K562 (cell line): Measurements from ENCODE around the gene DESI2. TPM values are rescaled to one million over a fixed set of nuclear protein-coding genes. Genes with fewer than 3 reads are reported as not detected.

Experiments used
- ATAC-seq: fragments of 200-7000 bp; cut with Tn5 transposase; 3 replicates; pipeline ENCODE4 v1.9.1; 2020; ENCODE audit warnings: moderate library complexity
- BruUV-seq: library from RNA; stranded (reverse); fragments of 400-500 nt; replicated peaks from 2 replicates; lab custom pipeline; 2021; lab: Mats Ljungman, UMichigan
- CTCF ChIA-PET: fragments of 300-600 bp; formaldehyde crosslinking; extraction: SDS; loops from one replicate; lab custom pipeline; 2021; ENCODE audit warnings: low intra/inter-chr PET ratio; lab: Yijun Ruan, JAX
- POLR2A ChIA-PET: fragments of 300-600, 350-650 bp; sonication (Branson Sonifier 250); formaldehyde crosslinking; extraction: SDS; loops from one replicate; lab custom pipeline; 2021; ENCODE audit warnings: antibody characterized with exemption, inconsistent platforms; lab: Yijun Ruan, JAX
- DNase-seq, 4 experiments: peaks; one replicate each; pipeline versions ENCODE4 v3.0.0 to v3.0.0-alpha.2; 2011 to 2018; ENCODE audit warnings: low spot score in 3 of 4, mixed read lengths in 3 of 4; ENCODE audit errors: extremely low read depth in 1 of 4
- FAIRE-seq: peaks from 2 replicates; lab custom pipeline; 2011; peaks lifted over from hg19 to GRCh38; lab: Jason Lieb, UNC
- H2AFZ ChIP-seq: 2 replicates; pipeline ENCODE4 v1.6.0; 2011; ENCODE audit warnings: low read depth, low read length, control low read depth, inconsistent platforms
- H3K27ac ChIP-seq: fragments of 200-600 bp; 3 replicates; pipeline ENCODE4 v1.8.0; 2011; ENCODE audit warnings: low read depth, mild to moderate bottlenecking, control low read depth, inconsistent platforms, low read length, moderate library complexity, mixed read lengths; ENCODE audit errors: extremely low read depth
- H3K27me3 ChIP-seq, 2 experiments: fragments of 300-600 bp in 1 of 2; 2 replicates in 1 of 2; 3 replicates in 1 of 2; pipeline versions ENCODE4 v1.6.0 to v1.8.0; 2011; ENCODE audit warnings: inconsistent platforms in 2 of 2, low read length in 2 of 2, mild to moderate bottlenecking in 1 of 2, mixed read lengths in 1 of 2, moderate library complexity in 1 of 2; ENCODE audit not compliant: control insufficient read depth in 2 of 2, insufficient read depth in 2 of 2
- H3K36me3 ChIP-seq: fragments of 300-600 bp; 3 replicates; pipeline ENCODE4 v1.8.0; 2011; ENCODE audit warnings: mild to moderate bottlenecking, low read length, inconsistent platforms; ENCODE audit not compliant: control insufficient read depth, insufficient read depth
- H3K4me1 ChIP-seq, 2 experiments: fragments of 200-600 bp in 1 of 2; replicated peaks in 1 of 2; 2 replicates in 1 of 2; 3 replicates in 1 of 2; pipeline versions ENCODE4 v1.5.1 to v1.8.0; 2011; ENCODE audit warnings: inconsistent platforms in 2 of 2, low read length in 2 of 2, mild to moderate bottlenecking in 1 of 2, mixed read lengths in 1 of 2, moderate library complexity in 1 of 2; ENCODE audit not compliant: control insufficient read depth in 2 of 2, insufficient read depth in 2 of 2
- H3K4me2 ChIP-seq: 2 replicates; pipeline ENCODE4 v1.6.1; 2011; ENCODE audit warnings: low read length, control low read depth, inconsistent platforms, mixed read lengths; ENCODE audit not compliant: insufficient read depth
- H3K4me3 ChIP-seq: fragments of 200-600 bp; sonication (generic), shearing (Covaris generic); 2 replicates; pipeline ENCODE4 v1.5.1; 2016; ENCODE audit warnings: control low read depth, inconsistent platforms
- H3K79me2 ChIP-seq: fragments of 200-600 bp; 3 replicates; pipeline ENCODE4 v1.8.0; 2011; ENCODE audit warnings: low read length, inconsistent platforms; ENCODE audit not compliant: control insufficient read depth, insufficient read depth
- H3K9ac ChIP-seq, 2 experiments: 2 replicates each; pipeline versions ENCODE4 v1.6.0 to v1.6.1; 2011; ENCODE audit warnings: low read depth in 2 of 2, low read length in 2 of 2, control low read depth in 1 of 2, inconsistent platforms in 1 of 2, mild to moderate bottlenecking in 1 of 2, mixed read lengths in 1 of 2; ENCODE audit not compliant: insufficient read depth in 1 of 2
- H3K9me1 ChIP-seq: one replicate; pipeline ENCODE4 v1.6.0; 2011; ENCODE audit warnings: inconsistent platforms, mild to moderate bottlenecking, low read length, moderate library complexity; ENCODE audit not compliant: control insufficient read depth, insufficient read depth
- H3K9me3 ChIP-seq: replicated peaks from 2 replicates; pipeline ENCODE4 v1.5.1; 2011; ENCODE audit warnings: low read depth, low read length, inconsistent platforms; ENCODE audit not compliant: control insufficient read depth, insufficient read depth
- H4K20me1 ChIP-seq: replicated peaks from 2 replicates; pipeline ENCODE4 v1.6.1; 2011; ENCODE audit warnings: low read length, inconsistent platforms, mixed read lengths; ENCODE audit not compliant: control insufficient read depth, insufficient read depth
- CBFA2T2 ChIP-seq: fragments of 450-650 bp; conservative IDR thresholded peaks from 2 replicates; pipeline ENCODE4 v1.6.1; 2017; ENCODE audit warnings: mild to moderate bottlenecking
- CBFA2T3 ChIP-seq: fragments of 450-650 bp; IDR thresholded peaks from 2 replicates; pipeline ENCODE4 v1.6.1; 2017
- CBX3 ChIP-seq, 2 experiments: IDR thresholded peaks; 1 replicate in 1 of 2; 2 replicates in 1 of 2; pipeline ENCODE4 v1.6.1; 2012; ENCODE audit warnings: inconsistent platforms in 2 of 2, low read length in 2 of 2, borderline replicate concordance in 1 of 2, control low read depth in 1 of 2
- NR4A1 ChIP-seq, 2 experiments: fragments of 250-450 bp in 1 of 2; fragments of 450-650 bp in 1 of 2; sonication (Bioruptor Pico) in 1 of 2; IDR thresholded peaks; 2 replicates each; pipeline versions ENCODE4 v1.4.0 to v1.6.1; 2016 to 2020; ENCODE audit warnings: mild to moderate bottlenecking in 2 of 2, missing compliant biosample characterization in 1 of 2, missing genetic modification characterization in 1 of 2, moderate library complexity in 1 of 2
- TCF3 ChIP-seq: sonication (generic); formaldehyde crosslinking; IDR thresholded peaks from 2 replicates; pipeline ENCODE4 v1.4.0; 2020; ENCODE audit warnings: mild to moderate bottlenecking, missing genetic modification reagents
- U2AF1 ChIP-seq: fragments of 200-400 bp; formaldehyde crosslinking; optimal IDR thresholded peaks from 2 replicates; pipeline ENCODE3; 2017; ENCODE audit warnings: mild to moderate bottlenecking, low read depth, low read length, moderate library complexity
- ZFP36 ChIP-seq: fragments of 150-350 bp; IDR thresholded peaks from 2 replicates; pipeline ENCODE4 v1.6.1; 2018; ENCODE audit warnings: low read length, low read depth; ENCODE audit not compliant: partially characterized antibody
- ZNF280A ChIP-seq: fragments of 450-650 bp; IDR thresholded peaks from 2 replicates; pipeline ENCODE4 v1.6.1; 2018; ENCODE audit warnings: mild to moderate bottlenecking, low read depth; ENCODE audit not compliant: partially characterized antibody
- ZNF77 ChIP-seq: fragments of 250-450 bp; sonication (Bioruptor Pico); IDR thresholded peaks from 2 replicates; pipeline ENCODE4 v1.5.0; 2020
- ZSCAN29 ChIP-seq: fragments of 450-650 bp; IDR thresholded peaks from 2 replicates; pipeline ENCODE4 v1.6.1; 2017
- WGBS: fragments of 100-300 bp; shearing (Covaris generic); methylation state at CpG from one replicate; pipeline ENCODE4 v1.1.6; 2016; ENCODE audit warnings: low coverage, mixed read lengths; ENCODE audit not compliant: insufficient coverage; ENCODE audit errors: missing lambda C conversion rate; 5-methylcytosine and 5-hydroxymethylcytosine counted together
- in situ Hi-C: fragments of 300-500 bp; cut with MboI; formaldehyde crosslinking; loops from 4 replicates; pipeline ENCODE4 v1.15.0; 2018; ENCODE audit warnings: inconsistent platforms, mixed read lengths
- intact Hi-C: fragments of 100-400 bp; cut with micrococcal nuclease; formaldehyde crosslinking; loops from 2 replicates; pipeline ENCODE4 v1.14.2; 2022
- polyA plus RNA-seq, 8 experiments: library from polyadenylated mRNA; depleted of rRNA in 4 of 8; stranded (reverse) in 5 of 8; unstranded in 3 of 8; fragments of >200 nt; fragmentation: Nextera tagmentation in 2 of 8; fragmentation: Illumina TruSeq in 1 of 8; extraction: Ambion mirVana in 2 of 8; extraction: Trizol in 1 of 8; gene quantifications; 2 replicates each; pipeline versions ENCODE4 v1.2.1 to v1.2.3, GENCODE V29; 2011 to 2014; ENCODE audit warnings: inconsistent platforms in 1 of 8, missing spikeins in 1 of 8
- total RNA-seq, 7 experiments: library from RNA; depleted of rRNA in 6 of 7; stranded (reverse); fragments of >200 nt in 6 of 7; fragmentation: Illumina TruSeq in 2 of 7; extraction: Trizol in 2 of 7; gene quantifications; 2 replicates each; pipeline versions ENCODE4 v1.2.1 to v1.2.3, GENCODE V29; 2011 to 2021; ENCODE audit warnings: low replicate concordance in 1 of 7
- TF ChIP-seq, protein P1 (sequence below): fragments of 250-450 bp; sonication (Bioruptor Pico); IDR thresholded peaks from 2 replicates; pipeline ENCODE4 v1.5.0; 2021

Gene DESI2
- total and polyA plus RNA-seq, 9 of the 15 experiments (the other 6 are each of a cell fraction or from before 2014, with no cell fraction given) = 17.4 to 59.4 (median 38.4) TPM

DNA sequence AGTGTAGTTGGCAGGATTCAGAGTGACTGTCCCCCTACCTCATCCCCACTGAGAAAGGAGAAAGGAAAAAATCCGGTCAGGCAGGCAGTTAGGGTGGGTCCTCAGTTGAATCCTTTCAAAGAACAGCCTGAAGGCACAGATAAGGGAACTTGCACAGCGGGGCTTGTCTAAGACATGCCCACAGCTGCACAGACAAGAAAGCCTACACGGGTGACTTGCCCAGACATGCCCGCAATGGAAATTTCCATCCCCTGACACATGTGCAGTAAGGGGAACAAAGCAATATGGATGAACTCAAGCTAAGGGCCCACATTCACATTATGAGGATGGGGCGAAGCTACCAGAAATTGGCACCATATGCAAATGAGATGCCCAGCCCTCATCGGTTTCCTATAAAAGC, 82.5 kb downstream of the DESI2 start:
- ATAC-seq = no peak
- Histone ChIP-seq H3K4me2 (no peak overlapping the region), H3K9me1 (no peaks in the 10 kb centered on the region), H3K36me3 (no peaks in the 10 kb centered on the region), H3K4me3 (no peak overlapping the region), H3K79me2 (no peaks in the 10 kb centered on the region), H3K4me1 (no peaks in the 10 kb centered on the region), H3K27ac (no peak overlapping the region), H2AFZ (no peak overlapping the region), H3K27me3 (peaks cover 31 to 58% of the 10 kb centered on the region in 2 experiments; a peak in 4 of 5 replicates), H3K9ac (no peak overlapping the region), H3K9me3 (peaks cover 6% of the 10 kb centered on the region; the same call in 1 of the 2 replicates), H4K20me1 (no peaks in the 10 kb centered on the region)
- no peak for DNase-seq
- ChIA-PET POLR2A (no interaction called here), CTCF (no interaction called here)
- TF ChIP-seq ZNF280A (peak; percentile 31), ZSCAN29 (no peak), TCF3 (CRISPR knock-in tag) (no peak; the same call in 1 of the 2 replicates), ZFP36 (peak; percentile 83), CBX3 (IDR thresholded peaks at IDR 0.05; ENCODE audit: borderline replicate concordance in 1 of 2, low read length in 2 of 2) (peak in 1 of 2 experiments; percentile 89; a peak in 2 of 3 replicates), ZNF77 (CRISPR knock-in tag) (no peak), CBFA2T3 (peak; percentile 54), CBFA2T2 (peak; percentile 23; the same call in 1 of the 2 replicates), U2AF1 (no peak), NR4A1 (CRISPR knock-in tag; IDR thresholded peaks at IDR 0.05) (no peak), NR4A1 (tag; IDR thresholded peaks at IDR 0.05) (peak; percentile 73)
- TF ChIP-seq, protein P1, sequence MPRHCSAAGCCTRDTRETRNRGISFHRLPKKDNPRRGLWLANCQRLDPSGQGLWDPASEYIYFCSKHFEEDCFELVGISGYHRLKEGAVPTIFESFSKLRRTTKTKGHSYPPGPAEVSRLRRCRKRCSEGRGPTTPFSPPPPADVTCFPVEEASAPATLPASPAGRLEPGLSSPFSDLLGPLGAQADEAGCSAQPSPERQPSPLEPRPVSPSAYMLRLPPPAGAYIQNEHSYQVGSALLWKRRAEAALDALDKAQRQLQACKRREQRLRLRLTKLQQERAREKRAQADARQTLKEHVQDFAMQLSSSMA (CRISPR knock-in tag) = no peak
- in situ Hi-C loops = no loop called here
- intact Hi-C loops = no loop called here
- WGBS = 7% methylated on average over 6 of the region's 6 CpGs
- BruUV-seq = no TSS peak
- no peak for FAIRE-seq
